K562 (cell line): ENCODE measurements around the gene HYAL3. TPM values are rescaled to one million over a fixed set of nuclear protein-coding genes. Genes with fewer than 3 reads are reported as not detected.

Experiments
- ATAC-seq: fragments of 200-7000 bp; cut with Tn5 transposase; 3 replicates; pipeline ENCODE4 v1.9.1; 2020; ENCODE audit warnings: moderate library complexity
- BruUV-seq: library from RNA; stranded (reverse); fragments of 400-500 nt; replicated peaks from 2 replicates; lab custom pipeline; 2021; lab: Mats Ljungman, UMichigan
- CTCF ChIA-PET: fragments of 300-600 bp; formaldehyde crosslinking; extraction: SDS; loops from one replicate; lab custom pipeline; 2021; ENCODE audit warnings: low intra/inter-chr PET ratio; lab: Yijun Ruan, JAX
- POLR2A ChIA-PET: fragments of 300-600, 350-650 bp; sonication (Branson Sonifier 250); formaldehyde crosslinking; extraction: SDS; loops from one replicate; lab custom pipeline; 2021; ENCODE audit warnings: antibody characterized with exemption, inconsistent platforms; lab: Yijun Ruan, JAX
- DNase-seq, 4 experiments: peaks; one replicate each; pipeline versions ENCODE4 v3.0.0 to v3.0.0-alpha.2; 2011 to 2018; ENCODE audit warnings: low spot score in 3 of 4, mixed read lengths in 3 of 4; ENCODE audit errors: extremely low read depth in 1 of 4
- FAIRE-seq: peaks from 2 replicates; lab custom pipeline; 2011; peaks lifted over from hg19 to GRCh38; lab: Jason Lieb, UNC
- H2AFZ ChIP-seq: 2 replicates; pipeline ENCODE4 v1.6.0; 2011; ENCODE audit warnings: low read depth, low read length, control low read depth, inconsistent platforms
- H3K27ac ChIP-seq: fragments of 200-600 bp; 3 replicates; pipeline ENCODE4 v1.8.0; 2011; ENCODE audit warnings: low read depth, mild to moderate bottlenecking, control low read depth, inconsistent platforms, low read length, moderate library complexity, mixed read lengths; ENCODE audit errors: extremely low read depth
- H3K27me3 ChIP-seq, 2 experiments: fragments of 300-600 bp in 1 of 2; 2 replicates in 1 of 2; 3 replicates in 1 of 2; pipeline versions ENCODE4 v1.6.0 to v1.8.0; 2011; ENCODE audit warnings: inconsistent platforms in 2 of 2, low read length in 2 of 2, mild to moderate bottlenecking in 1 of 2, mixed read lengths in 1 of 2, moderate library complexity in 1 of 2; ENCODE audit not compliant: control insufficient read depth in 2 of 2, insufficient read depth in 2 of 2
- H3K36me3 ChIP-seq: fragments of 300-600 bp; 3 replicates; pipeline ENCODE4 v1.8.0; 2011; ENCODE audit warnings: mild to moderate bottlenecking, low read length, inconsistent platforms; ENCODE audit not compliant: control insufficient read depth, insufficient read depth
- H3K4me1 ChIP-seq, 2 experiments: fragments of 200-600 bp in 1 of 2; replicated peaks in 1 of 2; 2 replicates in 1 of 2; 3 replicates in 1 of 2; pipeline versions ENCODE4 v1.5.1 to v1.8.0; 2011; ENCODE audit warnings: inconsistent platforms in 2 of 2, low read length in 2 of 2, mild to moderate bottlenecking in 1 of 2, mixed read lengths in 1 of 2, moderate library complexity in 1 of 2; ENCODE audit not compliant: control insufficient read depth in 2 of 2, insufficient read depth in 2 of 2
- H3K4me2 ChIP-seq: 2 replicates; pipeline ENCODE4 v1.6.1; 2011; ENCODE audit warnings: low read length, control low read depth, inconsistent platforms, mixed read lengths; ENCODE audit not compliant: insufficient read depth
- H3K4me3 ChIP-seq: fragments of 200-600 bp; sonication (generic), shearing (Covaris generic); 2 replicates; pipeline ENCODE4 v1.5.1; 2016; ENCODE audit warnings: control low read depth, inconsistent platforms
- H3K79me2 ChIP-seq: fragments of 200-600 bp; 3 replicates; pipeline ENCODE4 v1.8.0; 2011; ENCODE audit warnings: low read length, inconsistent platforms; ENCODE audit not compliant: control insufficient read depth, insufficient read depth
- H3K9ac ChIP-seq, 2 experiments: 2 replicates each; pipeline versions ENCODE4 v1.6.0 to v1.6.1; 2011; ENCODE audit warnings: low read depth in 2 of 2, low read length in 2 of 2, control low read depth in 1 of 2, inconsistent platforms in 1 of 2, mild to moderate bottlenecking in 1 of 2, mixed read lengths in 1 of 2; ENCODE audit not compliant: insufficient read depth in 1 of 2
- H3K9me1 ChIP-seq: one replicate; pipeline ENCODE4 v1.6.0; 2011; ENCODE audit warnings: inconsistent platforms, mild to moderate bottlenecking, low read length, moderate library complexity; ENCODE audit not compliant: control insufficient read depth, insufficient read depth
- H3K9me3 ChIP-seq: replicated peaks from 2 replicates; pipeline ENCODE4 v1.5.1; 2011; ENCODE audit warnings: low read depth, low read length, inconsistent platforms; ENCODE audit not compliant: control insufficient read depth, insufficient read depth
- H4K20me1 ChIP-seq: replicated peaks from 2 replicates; pipeline ENCODE4 v1.6.1; 2011; ENCODE audit warnings: low read length, inconsistent platforms, mixed read lengths; ENCODE audit not compliant: control insufficient read depth, insufficient read depth
- CXXC5 ChIP-seq: fragments of 250-450 bp; sonication (Bioruptor Pico); IDR thresholded peaks from 2 replicates; pipeline ENCODE4 v1.8.0; 2022; ENCODE audit warnings: inconsistent platforms, mild to moderate bottlenecking, moderate library complexity
- FOS ChIP-seq: IDR thresholded peaks from 3 replicates; pipeline ENCODE4 v1.6.1; 2011; ENCODE audit not compliant: insufficient read length; ENCODE audit errors: extremely low read depth
- JUN ChIP-seq, 2 experiments: sonication (generic) in 1 of 2; formaldehyde crosslinking in 1 of 2; IDR thresholded peaks; 2 replicates each; pipeline versions ENCODE4 v1.6.1 to v1.8.0; 2012 to 2022; ENCODE audit warnings: borderline replicate concordance in 2 of 2, mild to moderate bottlenecking in 2 of 2, improper control_type of control experiment in 1 of 2, low read depth in 1 of 2, low read length in 1 of 2, missing genetic modification reagents in 1 of 2
- NCOA4 ChIP-seq: fragments of 450-650 bp; IDR thresholded peaks from 2 replicates; pipeline ENCODE4 v1.6.1; 2018; ENCODE audit warnings: mild to moderate bottlenecking; ENCODE audit not compliant: partially characterized antibody
- SNIP1 ChIP-seq: fragments of 450-650 bp; IDR thresholded peaks from 2 replicates; pipeline ENCODE4 v1.7.1; 2017; ENCODE audit warnings: low read depth, mild to moderate bottlenecking
- SRF ChIP-seq, 2 experiments: fragments of 250-450, 450-650 bp in 1 of 2; sonication (Bioruptor Pico) in 1 of 2; sonication (generic) in 1 of 2; formaldehyde crosslinking; IDR thresholded peaks; 2 replicates each; pipeline versions ENCODE4 v1.5.0 to v1.5.1; 2020 to 2022; ENCODE audit warnings: mild to moderate bottlenecking in 1 of 2, missing genetic modification reagents in 1 of 2
- YBX1 ChIP-seq: fragments of 450-650 bp; IDR thresholded peaks from 2 replicates; pipeline ENCODE4 v1.7.1; 2016; ENCODE audit warnings: mild to moderate bottlenecking
- ZBTB1 ChIP-seq: sonication (generic); formaldehyde crosslinking; IDR thresholded peaks from 2 replicates; pipeline ENCODE4 v1.8.1; 2023; ENCODE audit warnings: missing genetic modification reagents, low read depth, mild to moderate bottlenecking, borderline replicate concordance
- ZEB2 ChIP-seq: fragments of 450-650 bp; IDR thresholded peaks from 2 replicates; pipeline ENCODE4 v1.6.1; 2016
- ZNF766 ChIP-seq: fragments of 200-800 bp; sonication (Bioruptor generic); conservative IDR thresholded peaks from 2 replicates; pipeline ENCODE4 v1.6.1; 2016; ENCODE audit warnings: missing genetic modification characterization, missing compliant biosample characterization
- WGBS: fragments of 100-300 bp; shearing (Covaris generic); methylation state at CpG from one replicate; pipeline ENCODE4 v1.1.6; 2016; ENCODE audit warnings: low coverage, mixed read lengths; ENCODE audit not compliant: insufficient coverage; ENCODE audit errors: missing lambda C conversion rate; 5-methylcytosine and 5-hydroxymethylcytosine counted together
- in situ Hi-C: fragments of 300-500 bp; cut with MboI; formaldehyde crosslinking; loops from 4 replicates; pipeline ENCODE4 v1.15.0; 2018; ENCODE audit warnings: inconsistent platforms, mixed read lengths
- intact Hi-C: fragments of 100-400 bp; cut with micrococcal nuclease; formaldehyde crosslinking; loops from 2 replicates; pipeline ENCODE4 v1.14.2; 2022
- polyA plus RNA-seq, 8 experiments: library from polyadenylated mRNA; depleted of rRNA in 4 of 8; stranded (reverse) in 5 of 8; unstranded in 3 of 8; fragments of >200 nt; fragmentation: Nextera tagmentation in 2 of 8; fragmentation: Illumina TruSeq in 1 of 8; extraction: Ambion mirVana in 2 of 8; extraction: Trizol in 1 of 8; gene quantifications; 2 replicates each; pipeline versions ENCODE4 v1.2.1 to v1.2.3, GENCODE V29; 2011 to 2014; ENCODE audit warnings: inconsistent platforms in 1 of 8, missing spikeins in 1 of 8
- total RNA-seq, 7 experiments: library from RNA; depleted of rRNA in 6 of 7; stranded (reverse); fragments of >200 nt in 6 of 7; fragmentation: Illumina TruSeq in 2 of 7; extraction: Trizol in 2 of 7; gene quantifications; 2 replicates each; pipeline versions ENCODE4 v1.2.1 to v1.2.3, GENCODE V29; 2011 to 2021; ENCODE audit warnings: low replicate concordance in 1 of 7
- TF ChIP-seq, protein P1 (sequence below): fragments of 250-450 bp; sonication (Bioruptor Pico); IDR thresholded peaks from 2 replicates; pipeline ENCODE4 v1.5.0; 2020; ENCODE audit warnings: mild to moderate bottlenecking
- TF ChIP-seq, protein P2 (sequence below): fragments of 450-650 bp; formaldehyde crosslinking; IDR thresholded peaks from 2 replicates; pipeline ENCODE4 v1.4.0; 2020; ENCODE audit warnings: mild to moderate bottlenecking, mixed read lengths
- TF ChIP-seq, protein P3 (sequence below): fragments of 250-450 bp; sonication (Bioruptor Pico); IDR thresholded peaks from 2 replicates; pipeline ENCODE4 v1.4.0; 2020; ENCODE audit warnings: mild to moderate bottlenecking, moderate library complexity
- TF ChIP-seq, protein P4 (sequence below): sonication (generic); formaldehyde crosslinking; IDR thresholded peaks from 2 replicates; pipeline ENCODE4 v1.8.0; 2022; ENCODE audit warnings: mild to moderate bottlenecking, missing genetic modification reagents

The HYAL3 gene
- total and polyA plus RNA-seq, 9 of the 15 experiments (the other 6 are each of a cell fraction or from before 2014, with no cell fraction given), result 0.38 to 9.1 (median 6.8) TPM

DNA sequence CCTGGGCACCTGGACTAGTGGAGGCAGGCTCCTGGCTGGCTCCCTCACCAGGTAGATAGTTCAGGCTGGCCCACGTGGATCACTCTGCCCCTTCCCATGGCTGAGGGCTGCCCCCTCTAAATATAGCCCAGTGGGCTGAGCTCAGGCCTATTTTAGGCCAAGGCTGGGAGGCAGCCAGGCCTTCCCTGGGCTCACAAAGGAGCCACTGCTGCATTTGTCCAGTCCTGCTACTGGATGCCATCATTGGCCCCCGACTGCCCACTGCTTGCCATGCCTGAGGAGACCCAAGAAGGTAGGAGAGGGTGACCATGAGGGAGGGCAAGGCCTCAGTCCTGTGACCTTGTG lies 20.4 kb downstream of the HYAL3 start, which contains the start of gene LSMEM2:
TSS of gene LSMEM2 (plus strand) at position 208 of the 345 bp plus-strand sequence. CDS start at position 235, 27 bp downstream.
- Histone ChIP-seq H3K9ac (peak within 1 kb of the TSS in 1 of 2 experiments; percentile 61; a peak in 2 of 4 replicates), H3K79me2 (no peaks in the 10 kb centered on the region), H3K9me3 (no peaks in the 10 kb centered on the region), H3K9me1 (no peaks in the 10 kb centered on the region), H3K4me1 (peaks cover 0 to 22% of the 10 kb centered on the region in 2 experiments; a peak in 3 of 5 replicates), H3K4me3 (no peak within 1 kb of the TSS), H2AFZ (peak within 1 kb of the TSS; percentile 20; the same call in 1 of the 2 replicates), H3K36me3 (no peaks in the 10 kb centered on the region), H3K27me3 (no peaks in the 10 kb centered on the region), H3K4me2 (no peak within 1 kb of the TSS), H3K27ac (no peak within 1 kb of the TSS), H4K20me1 (no peaks in the 10 kb centered on the region)
- in situ Hi-C loops (no loop called here), intact Hi-C loops (no loop called here)
- 16% methylated on average over 2 of the region's 2 CpGs for WGBS
- TF ChIP-seq JUN (IDR thresholded peaks at IDR 0.05; ENCODE audit: borderline replicate concordance, low read depth, low read length) (no peak), JUN (CRISPR knock-in tag; IDR thresholded peaks at IDR 0.05; ENCODE audit: borderline replicate concordance) (no peak), NCOA4 (no peak), SNIP1 (no peak), YBX1 (no peak), ZNF766 (no peak), ZBTB1 (CRISPR knock-in tag) (no peak), CXXC5 (no peak), ZEB2 (no peak), SRF (CRISPR knock-in tag; IDR thresholded peaks at IDR 0.05) (no peak), FOS (no peak)
- TF ChIP-seq, protein P1, sequence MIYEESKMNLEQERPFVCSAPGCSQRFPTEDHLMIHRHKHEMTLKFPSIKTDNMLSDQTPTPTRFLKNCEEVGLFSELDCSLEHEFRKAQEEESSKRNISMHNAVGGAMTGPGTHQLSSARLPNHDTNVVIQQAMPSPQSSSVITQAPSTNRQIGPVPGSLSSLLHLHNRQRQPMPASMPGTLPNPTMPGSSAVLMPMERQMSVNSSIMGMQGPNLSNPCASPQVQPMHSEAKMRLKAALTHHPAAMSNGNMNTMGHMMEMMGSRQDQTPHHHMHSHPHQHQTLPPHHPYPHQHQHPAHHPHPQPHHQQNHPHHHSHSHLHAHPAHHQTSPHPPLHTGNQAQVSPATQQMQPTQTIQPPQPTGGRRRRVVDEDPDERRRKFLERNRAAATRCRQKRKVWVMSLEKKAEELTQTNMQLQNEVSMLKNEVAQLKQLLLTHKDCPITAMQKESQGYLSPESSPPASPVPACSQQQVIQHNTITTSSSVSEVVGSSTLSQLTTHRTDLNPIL (CRISPR knock-in tag), result no peak
- TF ChIP-seq, protein P2, sequence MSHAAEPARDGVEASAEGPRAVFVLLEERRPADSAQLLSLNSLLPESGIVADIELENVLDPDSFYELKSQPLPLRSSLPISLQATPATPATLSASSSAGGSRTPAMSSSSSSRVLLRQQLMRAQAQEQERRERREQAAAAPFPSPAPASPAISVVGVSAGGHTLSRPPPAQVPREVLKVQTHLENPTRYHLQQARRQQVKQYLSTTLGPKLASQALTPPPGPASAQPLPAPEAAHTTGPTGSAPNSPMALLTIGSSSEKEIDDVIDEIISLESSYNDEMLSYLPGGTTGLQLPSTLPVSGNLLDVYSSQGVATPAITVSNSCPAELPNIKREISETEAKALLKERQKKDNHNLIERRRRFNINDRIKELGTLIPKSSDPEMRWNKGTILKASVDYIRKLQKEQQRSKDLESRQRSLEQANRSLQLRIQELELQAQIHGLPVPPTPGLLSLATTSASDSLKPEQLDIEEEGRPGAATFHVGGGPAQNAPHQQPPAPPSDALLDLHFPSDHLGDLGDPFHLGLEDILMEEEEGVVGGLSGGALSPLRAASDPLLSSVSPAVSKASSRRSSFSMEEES (CRISPR knock-in tag), result no peak
- TF ChIP-seq, protein P3, sequence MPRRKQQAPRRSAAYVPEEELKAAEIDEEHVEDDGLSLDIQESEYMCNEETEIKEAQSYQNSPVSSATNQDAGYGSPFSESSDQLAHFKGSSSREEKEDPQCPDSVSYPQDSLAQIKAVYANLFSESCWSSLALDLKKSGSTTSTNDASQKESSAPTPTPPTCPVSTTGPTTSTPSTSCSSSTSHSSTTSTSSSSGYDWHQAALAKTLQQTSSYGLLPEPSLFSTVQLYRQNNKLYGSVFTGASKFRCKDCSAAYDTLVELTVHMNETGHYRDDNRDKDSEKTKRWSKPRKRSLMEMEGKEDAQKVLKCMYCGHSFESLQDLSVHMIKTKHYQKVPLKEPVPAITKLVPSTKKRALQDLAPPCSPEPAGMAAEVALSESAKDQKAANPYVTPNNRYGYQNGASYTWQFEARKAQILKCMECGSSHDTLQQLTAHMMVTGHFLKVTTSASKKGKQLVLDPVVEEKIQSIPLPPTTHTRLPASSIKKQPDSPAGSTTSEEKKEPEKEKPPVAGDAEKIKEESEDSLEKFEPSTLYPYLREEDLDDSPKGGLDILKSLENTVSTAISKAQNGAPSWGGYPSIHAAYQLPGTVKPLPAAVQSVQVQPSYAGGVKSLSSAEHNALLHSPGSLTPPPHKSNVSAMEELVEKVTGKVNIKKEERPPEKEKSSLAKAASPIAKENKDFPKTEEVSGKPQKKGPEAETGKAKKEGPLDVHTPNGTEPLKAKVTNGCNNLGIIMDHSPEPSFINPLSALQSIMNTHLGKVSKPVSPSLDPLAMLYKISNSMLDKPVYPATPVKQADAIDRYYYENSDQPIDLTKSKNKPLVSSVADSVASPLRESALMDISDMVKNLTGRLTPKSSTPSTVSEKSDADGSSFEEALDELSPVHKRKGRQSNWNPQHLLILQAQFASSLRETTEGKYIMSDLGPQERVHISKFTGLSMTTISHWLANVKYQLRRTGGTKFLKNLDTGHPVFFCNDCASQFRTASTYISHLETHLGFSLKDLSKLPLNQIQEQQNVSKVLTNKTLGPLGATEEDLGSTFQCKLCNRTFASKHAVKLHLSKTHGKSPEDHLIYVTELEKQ (CRISPR knock-in tag), result no peak
- TF ChIP-seq, protein P4, sequence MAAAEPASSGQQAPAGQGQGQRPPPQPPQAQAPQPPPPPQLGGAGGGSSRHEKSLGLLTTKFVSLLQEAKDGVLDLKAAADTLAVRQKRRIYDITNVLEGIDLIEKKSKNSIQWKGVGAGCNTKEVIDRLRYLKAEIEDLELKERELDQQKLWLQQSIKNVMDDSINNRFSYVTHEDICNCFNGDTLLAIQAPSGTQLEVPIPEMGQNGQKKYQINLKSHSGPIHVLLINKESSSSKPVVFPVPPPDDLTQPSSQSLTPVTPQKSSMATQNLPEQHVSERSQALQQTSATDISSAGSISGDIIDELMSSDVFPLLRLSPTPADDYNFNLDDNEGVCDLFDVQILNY (CRISPR knock-in tag), result no peak
- ChIA-PET POLR2A (interaction anchor here (0.6 to 1.7 kb wide), 3 partner anchors 13 to 36 kb away, joined by 3 to 8 read pairs (median 3); partner anchors contain the start of gene IFRD2), CTCF (no interaction called here)
- FAIRE-seq (no peak), ATAC-seq (no peak), DNase-seq (no peak)
- BruUV-seq, result no TSS peak
